ENCODE measurements around the gene CHRM3. TPM values are rescaled to one million over a fixed set of nuclear protein-coding genes. Genes with fewer than 3 reads are reported as not detected.
A peak's percentile ranks its signal among the peaks of the same experiment; 100 is the strongest.

The CHRM3 gene
- total and polyA plus RNA-seq, 2 experiments from 2014 or later, result 4.8 to 13.8 TPM

- ATAC-seq, result no peak
Measured at GRCh38 chr1:239388159-239388485, 1.8 kb downstream of the CHRM3 start.

DNA sequence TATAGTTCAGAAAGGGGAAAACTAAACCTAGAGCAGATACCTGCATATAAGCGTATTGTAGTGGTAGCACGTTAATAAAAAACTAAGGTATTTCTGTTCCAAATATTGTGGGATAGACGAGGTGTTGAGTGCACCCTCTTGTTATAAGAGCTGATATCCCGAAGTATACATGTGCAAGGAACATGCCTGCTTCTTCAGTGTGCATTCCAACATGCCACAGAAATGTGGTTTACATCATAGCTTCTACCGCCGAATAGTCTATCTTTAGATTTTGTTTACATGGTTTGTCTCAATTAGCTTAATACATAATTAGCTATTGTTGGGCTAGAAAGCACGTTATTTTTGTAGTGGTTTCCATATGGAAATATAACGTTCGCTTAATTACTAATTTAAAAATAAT is 2.2 kb downstream of the CHRM3 start:
- Histone ChIP-seq H2AFZ (no peak overlapping the region), H3K4me2 (no peak overlapping the region), H3K79me2 (replicated peaks; ENCODE audit: insufficient read depth) (no peaks in the 10 kb centered on the region), H4K20me1 (replicated peaks; ENCODE audit: insufficient read depth) (peaks cover 7% of the 10 kb centered on the region), H3K27ac (ENCODE audit: low read depth) (no peak overlapping the region), H3K9me2 (ENCODE audit: insufficient read depth) (no peaks in the 10 kb centered on the region), H3K4me3 (peak overlapping the region; percentile 72; the same call in 1 of the 2 replicates), H3K36me3 (ENCODE audit: insufficient read depth) (no peaks in the 10 kb centered on the region), H3K4me1 (ENCODE audit: insufficient read depth) (peaks cover 11% of the 10 kb centered on the region), H3F3A (replicated peaks; ENCODE audit: low read depth) (no peaks in the 10 kb centered on the region), H3K27me3 (ENCODE audit: insufficient read depth) (peaks cover 52% of the 10 kb centered on the region)
- peaks cover 37% of the 10 kb centered on the region for H3K27me3 Mint-ChIP-seq (ENCODE audit: insufficient read depth, low read depth, poor library complexity)
- ATAC-seq, result no peak
- H3K4me1 Mint-ChIP-seq, result peaks cover 14% of the 10 kb centered on the region; the same call in 2 of the 3 replicates
- peak overlapping the region; percentile 95 for H3K4me3 Mint-ChIP-seq
- H3K36me3 Mint-ChIP-seq (ENCODE audit: low read depth), result no peaks in the 10 kb centered on the region
- H3K27ac Mint-ChIP-seq, result no peak overlapping the region
- no peaks in the 10 kb centered on the region for H3K9me3 Mint-ChIP-seq
- no peak for DNase-seq (ENCODE audit: low spot score)
- no peak for TF ChIP-seq JUNB (IDR thresholded peaks at IDR 0.05; ENCODE audit: unreplicated experiment)
- no peak for TF ChIP-seq ZNF331 (CRISPR knock-in tag; IDR thresholded peaks at IDR 0.05; ENCODE audit: low read depth)
- no peak for TF ChIP-seq EZH2phosphoT487 (IDR thresholded peaks at IDR 0.05; ENCODE audit: unreplicated experiment)
- TF ChIP-seq, protein P1, sequence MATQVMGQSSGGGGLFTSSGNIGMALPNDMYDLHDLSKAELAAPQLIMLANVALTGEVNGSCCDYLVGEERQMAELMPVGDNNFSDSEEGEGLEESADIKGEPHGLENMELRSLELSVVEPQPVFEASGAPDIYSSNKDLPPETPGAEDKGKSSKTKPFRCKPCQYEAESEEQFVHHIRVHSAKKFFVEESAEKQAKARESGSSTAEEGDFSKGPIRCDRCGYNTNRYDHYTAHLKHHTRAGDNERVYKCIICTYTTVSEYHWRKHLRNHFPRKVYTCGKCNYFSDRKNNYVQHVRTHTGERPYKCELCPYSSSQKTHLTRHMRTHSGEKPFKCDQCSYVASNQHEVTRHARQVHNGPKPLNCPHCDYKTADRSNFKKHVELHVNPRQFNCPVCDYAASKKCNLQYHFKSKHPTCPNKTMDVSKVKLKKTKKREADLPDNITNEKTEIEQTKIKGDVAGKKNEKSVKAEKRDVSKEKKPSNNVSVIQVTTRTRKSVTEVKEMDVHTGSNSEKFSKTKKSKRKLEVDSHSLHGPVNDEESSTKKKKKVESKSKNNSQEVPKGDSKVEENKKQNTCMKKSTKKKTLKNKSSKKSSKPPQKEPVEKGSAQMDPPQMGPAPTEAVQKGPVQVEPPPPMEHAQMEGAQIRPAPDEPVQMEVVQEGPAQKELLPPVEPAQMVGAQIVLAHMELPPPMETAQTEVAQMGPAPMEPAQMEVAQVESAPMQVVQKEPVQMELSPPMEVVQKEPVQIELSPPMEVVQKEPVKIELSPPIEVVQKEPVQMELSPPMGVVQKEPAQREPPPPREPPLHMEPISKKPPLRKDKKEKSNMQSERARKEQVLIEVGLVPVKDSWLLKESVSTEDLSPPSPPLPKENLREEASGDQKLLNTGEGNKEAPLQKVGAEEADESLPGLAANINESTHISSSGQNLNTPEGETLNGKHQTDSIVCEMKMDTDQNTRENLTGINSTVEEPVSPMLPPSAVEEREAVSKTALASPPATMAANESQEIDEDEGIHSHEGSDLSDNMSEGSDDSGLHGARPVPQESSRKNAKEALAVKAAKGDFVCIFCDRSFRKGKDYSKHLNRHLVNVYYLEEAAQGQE (IDR thresholded peaks at IDR 0.05; ENCODE audit: unreplicated experiment), result no peak
- no peak for TF ChIP-seq ZNF114 (CRISPR knock-in tag; IDR thresholded peaks at IDR 0.05)

More at GRCh38 chr1:239388159-239388485, 1.8 kb downstream of the CHRM3 start:
- no peaks in the 10 kb centered on the region for H3K9me2 ChIP-seq (ENCODE audit: insufficient read depth)
- peak overlapping the region; percentile 98 for H2AFZ ChIP-seq
- no peaks in the 10 kb centered on the region for H3K9me3 Mint-ChIP-seq
- H3K4me1 ChIP-seq (ENCODE audit: insufficient read depth), result peaks cover 11% of the 10 kb centered on the region
- DNase-seq (ENCODE audit: low spot score), result no peak
- H3K4me1 Mint-ChIP-seq, result peaks cover 14% of the 10 kb centered on the region; the same call in 2 of the 3 replicates
- H3K4me3 ChIP-seq, result peak overlapping the region; percentile 72
- peaks cover 52% of the 10 kb centered on the region for H3K27me3 ChIP-seq (ENCODE audit: insufficient read depth)
- no peaks in the 10 kb centered on the region for H3K36me3 Mint-ChIP-seq (ENCODE audit: low read depth)
- H3F3A ChIP-seq (replicated peaks; ENCODE audit: low read depth), result no peaks in the 10 kb centered on the region
- H4K20me1 ChIP-seq (replicated peaks; ENCODE audit: insufficient read depth), result peaks cover 7% of the 10 kb centered on the region
- H3K27ac Mint-ChIP-seq, result no peak overlapping the region
- H3K27me3 Mint-ChIP-seq (ENCODE audit: insufficient read depth, low read depth, poor library complexity), result peaks cover 37% of the 10 kb centered on the region
- H3K4me2 ChIP-seq, result peak overlapping the region; percentile 90
- no peaks in the 10 kb centered on the region for H3K36me3 ChIP-seq (ENCODE audit: insufficient read depth)
- TF ChIP-seq ETS1 (IDR thresholded peaks at IDR 0.05) (no peak), CREB1 (CRISPR knock-in tag; IDR thresholded peaks at IDR 0.05; ENCODE audit: low read depth) (no peak), EZH2 (IDR thresholded peaks at IDR 0.05; ENCODE audit: low read depth, unreplicated experiment) (peak; percentile 20), STAT1 (IDR thresholded peaks at IDR 0.05; ENCODE audit: unreplicated experiment) (no peak)
- TF ChIP-seq, protein P1 (IDR thresholded peaks at IDR 0.05; ENCODE audit: unreplicated experiment), result no peak
- no peaks in the 10 kb centered on the region for H3K79me2 ChIP-seq (replicated peaks; ENCODE audit: insufficient read depth)
- no peak overlapping the region for H3K27ac ChIP-seq (ENCODE audit: low read depth)
- peak overlapping the region; percentile 95 for H3K4me3 Mint-ChIP-seq

Measured in GM23338 (cell line).